GM23338 (cell line): ENCODE results near the gene KDM7A. TPM values are rescaled to one million over a fixed set of nuclear protein-coding genes. Genes with fewer than 3 reads are reported as not detected.

Experiments used
- ATAC-seq: fragments of 200-7000 bp; cut with Tn5 transposase; 3 replicates; pipeline ENCODE4 v1.9.1; 2020
- DNase-seq: peaks from one replicate; pipeline ENCODE4 v3.0.0-alpha.2; 2015; ENCODE audit warnings: low spot score
- H2AFZ ChIP-seq: fragments of 200-600 bp; sonication (generic); 2 replicates; pipeline ENCODE4 v1.8.0; 2016; ENCODE audit warnings: antibody characterized with exemption, mild to moderate bottlenecking, moderate library complexity
- H3F3A ChIP-seq: fragments of 200-600 bp; sonication (generic); replicated peaks from 2 replicates; pipeline ENCODE4 v1.8.0; 2017; ENCODE audit warnings: antibody characterized with exemption, mixed run types, low read depth
- H3K27ac ChIP-seq: fragments of 200-600 bp; sonication (generic); 2 replicates; pipeline ENCODE4 v1.6.1; 2016; ENCODE audit warnings: low read depth
- H3K27me3 ChIP-seq: fragments of 200-600 bp; sonication (generic); 2 replicates; pipeline ENCODE4 v1.8.0; 2016; ENCODE audit warnings: mild to moderate bottlenecking, mixed run types, moderate library complexity; ENCODE audit not compliant: insufficient read depth
- H3K36me3 ChIP-seq: fragments of 200-600 bp; sonication (generic); 2 replicates; pipeline ENCODE4 v1.8.0; 2016; ENCODE audit warnings: mild to moderate bottlenecking; ENCODE audit not compliant: insufficient read depth
- H3K4me1 ChIP-seq: fragments of 200-600 bp; sonication (generic); 2 replicates; pipeline ENCODE4 v1.8.0; 2016; ENCODE audit warnings: mild to moderate bottlenecking, moderate library complexity; ENCODE audit not compliant: insufficient read depth
- H3K4me2 ChIP-seq: fragments of 200-600 bp; sonication (generic); 2 replicates; pipeline ENCODE4 v1.7.1; 2017; ENCODE audit warnings: mixed run types
- H3K4me3 ChIP-seq: fragments of 200-600 bp; sonication (generic); 2 replicates; pipeline ENCODE4 v1.6.1; 2016; ENCODE audit warnings: mixed run types
- H3K79me2 ChIP-seq: fragments of 200-600 bp; sonication (generic); replicated peaks from 2 replicates; pipeline ENCODE4 v1.8.0; 2017; ENCODE audit warnings: mild to moderate bottlenecking; ENCODE audit not compliant: insufficient read depth
- H3K9me2 ChIP-seq: fragments of 200-600 bp; sonication (generic); 2 replicates; pipeline ENCODE4 v1.8.0; 2017; ENCODE audit not compliant: insufficient read depth
- H4K20me1 ChIP-seq: fragments of 200-600 bp; sonication (generic); replicated peaks from 2 replicates; pipeline ENCODE4 v1.8.0; 2017; ENCODE audit warnings: mild to moderate bottlenecking; ENCODE audit not compliant: insufficient read depth
- H3K27ac Mint-ChIP-seq: 2 replicates; pipeline ENCODE4 v1.8.0; 2020; ENCODE audit warnings: inconsistent platforms, mild to moderate bottlenecking, moderate library complexity, mixed read lengths
- H3K27me3 Mint-ChIP-seq: 3 replicates; pipeline ENCODE4 v1.8.0; 2022; ENCODE audit warnings: low read depth, mild to moderate bottlenecking, moderate library complexity, mixed read lengths, inconsistent platforms; ENCODE audit not compliant: insufficient read depth, poor library complexity
- H3K36me3 Mint-ChIP-seq: 3 replicates; pipeline ENCODE4 v1.8.0; 2021; ENCODE audit warnings: low read depth, mild to moderate bottlenecking, inconsistent platforms, moderate library complexity, mixed read lengths
- H3K4me1 Mint-ChIP-seq: 3 replicates; pipeline ENCODE4 v1.8.0; 2020; ENCODE audit warnings: mild to moderate bottlenecking, inconsistent platforms, mixed read lengths
- H3K4me3 Mint-ChIP-seq: 3 replicates; pipeline ENCODE4 v1.8.0; 2021; ENCODE audit warnings: moderate library complexity, mild to moderate bottlenecking, inconsistent platforms, mixed read lengths
- H3K9me3 Mint-ChIP-seq: 3 replicates; pipeline ENCODE4 v1.8.0; 2020; ENCODE audit warnings: moderate library complexity, mild to moderate bottlenecking, inconsistent platforms, mixed read lengths
- CREB1 ChIP-seq: fragments of 250-450 bp; sonication (Bioruptor Pico); IDR thresholded peaks from 2 replicates; pipeline ENCODE4 v1.5.0; 2020; ENCODE audit warnings: low read depth, mild to moderate bottlenecking, moderate library complexity
- EZH2 ChIP-seq: fragments of 200-600 bp; sonication (generic); IDR thresholded peaks from one replicate; pipeline ENCODE4 v1.8.0; 2017; ENCODE audit warnings: antibody characterized with exemption, mild to moderate bottlenecking, low read depth; ENCODE audit not compliant: unreplicated experiment
- NANOG ChIP-seq: IDR thresholded peaks from 2 replicates; pipeline ENCODE4 v1.6.1; 2016; ENCODE audit warnings: antibody characterized with exemption, borderline replicate concordance
- STAT1 ChIP-seq: IDR thresholded peaks from one replicate; pipeline ENCODE4 v1.6.1; 2016; ENCODE audit warnings: antibody characterized with exemption; ENCODE audit not compliant: unreplicated experiment
- ZNF114 ChIP-seq: fragments of 250-450 bp; sonication (Bioruptor Pico); IDR thresholded peaks from 2 replicates; pipeline ENCODE4 v1.5.0; 2020; ENCODE audit warnings: mild to moderate bottlenecking, moderate library complexity
- polyA plus RNA-seq: library from polyadenylated mRNA; unstranded; fragments of >200 nt; fragmentation: Nextera tagmentation; extraction: Ambion mirVana; gene quantifications from 2 replicates; pipeline ENCODE4 v1.2.1, GENCODE V29; 2016
- total RNA-seq: library from RNA; depleted of rRNA; stranded (reverse); fragments of >200 nt; shearing (Covaris generic); gene quantifications from 2 replicates; pipeline ENCODE4 v1.2.3, GENCODE V29; 2014
- TF ChIP-seq, protein P1 (sequence below): IDR thresholded peaks from one replicate; pipeline ENCODE4 v1.6.1; 2018; ENCODE audit warnings: antibody characterized with exemption; ENCODE audit not compliant: unreplicated experiment
- TF ChIP-seq, protein P2 (sequence below), 2 experiments: fragments of 200-600 bp in 1 of 2; sonication (generic) in 1 of 2; conservative IDR thresholded peaks; 2 replicates each; pipeline versions ENCODE4 v1.5.1 to v1.6.1; 2016 to 2017; ENCODE audit warnings: antibody characterized with exemption in 2 of 2, low read depth in 2 of 2, mild to moderate bottlenecking in 2 of 2, moderate library complexity in 1 of 2
- TF ChIP-seq, protein P3 (sequence below): fragments of 250-450 bp; sonication (Bioruptor Pico); IDR thresholded peaks from 2 replicates; pipeline ENCODE4 v1.5.0; 2020; ENCODE audit warnings: mild to moderate bottlenecking, moderate library complexity
- TF ChIP-seq, protein P4 (sequence below): IDR thresholded peaks from 2 replicates; pipeline ENCODE4 v1.6.1; 2016; ENCODE audit warnings: antibody characterized with exemption

The KDM7A gene
- total and polyA plus RNA-seq, 2 experiments from 2014 or later, result 2.3 to 10.8 TPM

DNA sequence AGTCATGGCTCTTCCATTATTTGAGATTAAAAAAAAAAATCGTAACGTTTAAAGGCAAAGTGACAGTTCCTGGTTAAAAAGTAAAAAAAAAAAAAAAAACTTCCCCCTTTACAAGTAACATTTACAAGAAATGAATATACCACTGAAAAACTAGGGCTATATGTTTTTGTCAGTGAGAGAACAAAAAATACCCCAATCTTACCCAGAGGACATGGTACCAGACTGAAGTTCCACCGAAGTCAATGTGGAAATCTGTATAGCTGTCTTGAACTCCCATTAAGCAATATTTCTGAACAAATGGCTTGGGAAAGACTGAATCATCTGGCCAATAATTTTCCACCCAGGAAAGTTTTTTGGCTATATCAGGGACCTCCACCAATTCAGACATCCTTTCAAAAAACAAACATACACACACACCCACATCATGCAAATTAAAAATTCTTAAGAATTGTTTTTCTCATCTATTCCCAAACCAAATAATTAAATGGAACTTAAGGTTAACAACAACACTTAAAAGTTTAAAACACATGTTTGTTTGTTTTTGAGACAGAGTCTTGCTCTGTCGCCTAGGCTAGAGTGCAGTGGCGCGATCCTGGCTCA lies 50.2 kb downstream of the KDM7A start:
- Mint-ChIP-seq H3K9me3 (no peaks in the 10 kb centered on the region), H3K36me3 (peaks cover 9% of the 10 kb centered on the region), H3K27me3 (no peaks in the 10 kb centered on the region), H3K4me1 (no peaks in the 10 kb centered on the region), H3K4me3 (no peak overlapping the region), H3K27ac (no peak overlapping the region)
- Histone ChIP-seq H2AFZ (no peak overlapping the region), H3K9me2 (no peaks in the 10 kb centered on the region), H3K4me2 (no peak overlapping the region), H4K20me1 (no peaks in the 10 kb centered on the region), H3K4me1 (no peaks in the 10 kb centered on the region), H3F3A (no peaks in the 10 kb centered on the region), H3K27ac (no peak overlapping the region), H3K27me3 (no peaks in the 10 kb centered on the region), H3K36me3 (no peaks in the 10 kb centered on the region), H3K79me2 (no peaks in the 10 kb centered on the region), H3K4me3 (no peak overlapping the region)
- DNase-seq (no peak), ATAC-seq (no peak)
- TF ChIP-seq, protein P1, sequence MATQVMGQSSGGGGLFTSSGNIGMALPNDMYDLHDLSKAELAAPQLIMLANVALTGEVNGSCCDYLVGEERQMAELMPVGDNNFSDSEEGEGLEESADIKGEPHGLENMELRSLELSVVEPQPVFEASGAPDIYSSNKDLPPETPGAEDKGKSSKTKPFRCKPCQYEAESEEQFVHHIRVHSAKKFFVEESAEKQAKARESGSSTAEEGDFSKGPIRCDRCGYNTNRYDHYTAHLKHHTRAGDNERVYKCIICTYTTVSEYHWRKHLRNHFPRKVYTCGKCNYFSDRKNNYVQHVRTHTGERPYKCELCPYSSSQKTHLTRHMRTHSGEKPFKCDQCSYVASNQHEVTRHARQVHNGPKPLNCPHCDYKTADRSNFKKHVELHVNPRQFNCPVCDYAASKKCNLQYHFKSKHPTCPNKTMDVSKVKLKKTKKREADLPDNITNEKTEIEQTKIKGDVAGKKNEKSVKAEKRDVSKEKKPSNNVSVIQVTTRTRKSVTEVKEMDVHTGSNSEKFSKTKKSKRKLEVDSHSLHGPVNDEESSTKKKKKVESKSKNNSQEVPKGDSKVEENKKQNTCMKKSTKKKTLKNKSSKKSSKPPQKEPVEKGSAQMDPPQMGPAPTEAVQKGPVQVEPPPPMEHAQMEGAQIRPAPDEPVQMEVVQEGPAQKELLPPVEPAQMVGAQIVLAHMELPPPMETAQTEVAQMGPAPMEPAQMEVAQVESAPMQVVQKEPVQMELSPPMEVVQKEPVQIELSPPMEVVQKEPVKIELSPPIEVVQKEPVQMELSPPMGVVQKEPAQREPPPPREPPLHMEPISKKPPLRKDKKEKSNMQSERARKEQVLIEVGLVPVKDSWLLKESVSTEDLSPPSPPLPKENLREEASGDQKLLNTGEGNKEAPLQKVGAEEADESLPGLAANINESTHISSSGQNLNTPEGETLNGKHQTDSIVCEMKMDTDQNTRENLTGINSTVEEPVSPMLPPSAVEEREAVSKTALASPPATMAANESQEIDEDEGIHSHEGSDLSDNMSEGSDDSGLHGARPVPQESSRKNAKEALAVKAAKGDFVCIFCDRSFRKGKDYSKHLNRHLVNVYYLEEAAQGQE, result no peak

DNA sequence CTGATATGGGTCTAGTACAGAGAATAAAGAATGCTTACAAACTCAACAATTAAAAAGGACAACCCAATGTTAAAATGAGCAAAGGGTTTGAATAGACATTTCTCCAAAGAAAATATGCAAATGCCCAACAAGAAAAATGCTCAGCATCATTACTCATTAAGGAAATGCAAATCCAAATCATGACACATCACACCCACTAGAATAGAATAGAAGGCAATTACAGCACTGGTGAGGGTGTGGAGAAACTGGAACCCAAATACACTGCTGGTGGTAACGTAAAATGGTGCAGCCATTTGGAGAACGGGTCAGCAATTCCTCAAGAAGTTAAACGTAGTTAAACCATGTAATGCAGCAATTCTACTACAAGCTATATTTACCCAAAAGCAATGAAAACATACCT lies 53.8 kb downstream of the KDM7A start:
- no peaks in the 10 kb centered on the region for H3F3A ChIP-seq
- no peak overlapping the region for H3K27ac ChIP-seq
- Mint-ChIP-seq H3K4me1 (no peaks in the 10 kb centered on the region), H3K36me3 (no peaks in the 10 kb centered on the region; the same call in 2 of the 3 replicates), H3K4me3 (no peak overlapping the region), H3K9me3 (no peaks in the 10 kb centered on the region), H3K27ac (no peak overlapping the region), H3K27me3 (no peaks in the 10 kb centered on the region)
- no peak overlapping the region for H3K4me3 ChIP-seq
- H2AFZ ChIP-seq, result no peak overlapping the region
- DNase-seq, result no peak
- no peak for ATAC-seq
- no peaks in the 10 kb centered on the region for H3K9me2 ChIP-seq
- H3K79me2 ChIP-seq, result no peaks in the 10 kb centered on the region
- no peak overlapping the region for H3K4me2 ChIP-seq
- no peaks in the 10 kb centered on the region for H4K20me1 ChIP-seq
- no peaks in the 10 kb centered on the region for H3K36me3 ChIP-seq
- H3K27me3 ChIP-seq, result no peaks in the 10 kb centered on the region
- no peaks in the 10 kb centered on the region for H3K4me1 ChIP-seq
- TF ChIP-seq ZNF114 (CRISPR knock-in tag) (no peak), NANOG (no peak), EZH2 (no peak), STAT1 (no peak), CREB1 (CRISPR knock-in tag) (no peak)
- TF ChIP-seq, protein P2, sequence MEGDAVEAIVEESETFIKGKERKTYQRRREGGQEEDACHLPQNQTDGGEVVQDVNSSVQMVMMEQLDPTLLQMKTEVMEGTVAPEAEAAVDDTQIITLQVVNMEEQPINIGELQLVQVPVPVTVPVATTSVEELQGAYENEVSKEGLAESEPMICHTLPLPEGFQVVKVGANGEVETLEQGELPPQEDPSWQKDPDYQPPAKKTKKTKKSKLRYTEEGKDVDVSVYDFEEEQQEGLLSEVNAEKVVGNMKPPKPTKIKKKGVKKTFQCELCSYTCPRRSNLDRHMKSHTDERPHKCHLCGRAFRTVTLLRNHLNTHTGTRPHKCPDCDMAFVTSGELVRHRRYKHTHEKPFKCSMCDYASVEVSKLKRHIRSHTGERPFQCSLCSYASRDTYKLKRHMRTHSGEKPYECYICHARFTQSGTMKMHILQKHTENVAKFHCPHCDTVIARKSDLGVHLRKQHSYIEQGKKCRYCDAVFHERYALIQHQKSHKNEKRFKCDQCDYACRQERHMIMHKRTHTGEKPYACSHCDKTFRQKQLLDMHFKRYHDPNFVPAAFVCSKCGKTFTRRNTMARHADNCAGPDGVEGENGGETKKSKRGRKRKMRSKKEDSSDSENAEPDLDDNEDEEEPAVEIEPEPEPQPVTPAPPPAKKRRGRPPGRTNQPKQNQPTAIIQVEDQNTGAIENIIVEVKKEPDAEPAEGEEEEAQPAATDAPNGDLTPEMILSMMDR (conservative IDR thresholded peaks at IDR 0.05; ENCODE audit: low read depth in 2 of 2), result no peak
- TF ChIP-seq, protein P3, sequence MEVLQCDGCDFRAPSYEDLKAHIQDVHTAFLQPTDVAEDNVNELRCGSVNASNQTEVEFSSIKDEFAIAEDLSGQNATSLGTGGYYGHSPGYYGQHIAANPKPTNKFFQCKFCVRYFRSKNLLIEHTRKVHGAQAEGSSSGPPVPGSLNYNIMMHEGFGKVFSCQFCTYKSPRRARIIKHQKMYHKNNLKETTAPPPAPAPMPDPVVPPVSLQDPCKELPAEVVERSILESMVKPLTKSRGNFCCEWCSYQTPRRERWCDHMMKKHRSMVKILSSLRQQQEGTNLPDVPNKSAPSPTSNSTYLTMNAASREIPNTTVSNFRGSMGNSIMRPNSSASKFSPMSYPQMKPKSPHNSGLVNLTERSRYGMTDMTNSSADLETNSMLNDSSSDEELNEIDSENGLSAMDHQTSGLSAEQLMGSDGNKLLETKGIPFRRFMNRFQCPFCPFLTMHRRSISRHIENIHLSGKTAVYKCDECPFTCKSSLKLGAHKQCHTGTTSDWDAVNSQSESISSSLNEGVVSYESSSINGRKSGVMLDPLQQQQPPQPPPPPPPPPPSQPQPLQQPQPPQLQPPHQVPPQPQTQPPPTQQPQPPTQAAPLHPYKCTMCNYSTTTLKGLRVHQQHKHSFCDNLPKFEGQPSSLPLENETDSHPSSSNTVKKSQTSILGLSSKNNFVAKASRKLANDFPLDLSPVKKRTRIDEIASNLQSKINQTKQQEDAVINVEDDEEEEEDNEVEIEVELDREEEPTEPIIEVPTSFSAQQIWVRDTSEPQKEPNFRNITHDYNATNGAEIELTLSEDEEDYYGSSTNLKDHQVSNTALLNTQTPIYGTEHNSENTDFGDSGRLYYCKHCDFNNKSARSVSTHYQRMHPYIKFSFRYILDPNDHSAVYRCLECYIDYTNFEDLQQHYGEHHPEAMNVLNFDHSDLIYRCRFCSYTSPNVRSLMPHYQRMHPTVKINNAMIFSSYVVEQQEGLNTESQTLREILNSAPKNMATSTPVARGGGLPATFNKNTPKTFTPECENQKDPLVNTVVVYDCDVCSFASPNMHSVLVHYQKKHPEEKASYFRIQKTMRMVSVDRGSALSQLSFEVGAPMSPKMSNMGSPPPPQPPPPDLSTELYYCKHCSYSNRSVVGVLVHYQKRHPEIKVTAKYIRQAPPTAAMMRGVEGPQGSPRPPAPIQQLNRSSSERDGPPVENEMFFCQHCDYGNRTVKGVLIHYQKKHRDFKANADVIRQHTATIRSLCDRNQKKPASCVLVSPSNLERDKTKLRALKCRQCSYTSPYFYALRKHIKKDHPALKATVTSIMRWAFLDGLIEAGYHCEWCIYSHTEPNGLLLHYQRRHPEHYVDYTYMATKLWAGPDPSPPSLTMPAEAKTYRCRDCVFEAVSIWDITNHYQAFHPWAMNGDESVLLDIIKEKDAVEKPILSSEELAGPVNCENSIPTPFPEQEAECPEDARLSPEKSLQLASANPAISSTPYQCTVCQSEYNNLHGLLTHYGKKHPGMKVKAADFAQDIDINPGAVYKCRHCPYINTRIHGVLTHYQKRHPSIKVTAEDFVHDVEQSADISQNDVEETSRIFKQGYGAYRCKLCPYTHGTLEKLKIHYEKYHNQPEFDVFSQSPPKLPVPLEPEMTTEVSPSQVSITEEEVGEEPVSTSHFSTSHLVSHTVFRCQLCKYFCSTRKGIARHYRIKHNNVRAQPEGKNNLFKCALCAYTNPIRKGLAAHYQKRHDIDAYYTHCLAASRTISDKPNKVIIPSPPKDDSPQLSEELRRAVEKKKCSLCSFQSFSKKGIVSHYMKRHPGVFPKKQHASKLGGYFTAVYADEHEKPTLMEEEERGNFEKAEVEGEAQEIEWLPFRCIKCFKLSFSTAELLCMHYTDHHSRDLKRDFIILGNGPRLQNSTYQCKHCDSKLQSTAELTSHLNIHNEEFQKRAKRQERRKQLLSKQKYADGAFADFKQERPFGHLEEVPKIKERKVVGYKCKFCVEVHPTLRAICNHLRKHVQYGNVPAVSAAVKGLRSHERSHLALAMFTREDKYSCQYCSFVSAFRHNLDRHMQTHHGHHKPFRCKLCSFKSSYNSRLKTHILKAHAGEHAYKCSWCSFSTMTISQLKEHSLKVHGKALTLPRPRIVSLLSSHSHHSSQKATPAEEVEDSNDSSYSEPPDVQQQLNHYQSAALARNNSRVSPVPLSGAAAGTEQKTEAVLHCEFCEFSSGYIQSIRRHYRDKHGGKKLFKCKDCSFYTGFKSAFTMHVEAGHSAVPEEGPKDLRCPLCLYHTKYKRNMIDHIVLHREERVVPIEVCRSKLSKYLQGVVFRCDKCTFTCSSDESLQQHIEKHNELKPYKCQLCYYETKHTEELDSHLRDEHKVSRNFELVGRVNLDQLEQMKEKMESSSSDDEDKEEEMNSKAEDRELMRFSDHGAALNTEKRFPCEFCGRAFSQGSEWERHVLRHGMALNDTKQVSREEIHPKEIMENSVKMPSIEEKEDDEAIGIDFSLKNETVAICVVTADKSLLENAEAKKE (CRISPR knock-in tag), result no peak
- TF ChIP-seq, protein P4, sequence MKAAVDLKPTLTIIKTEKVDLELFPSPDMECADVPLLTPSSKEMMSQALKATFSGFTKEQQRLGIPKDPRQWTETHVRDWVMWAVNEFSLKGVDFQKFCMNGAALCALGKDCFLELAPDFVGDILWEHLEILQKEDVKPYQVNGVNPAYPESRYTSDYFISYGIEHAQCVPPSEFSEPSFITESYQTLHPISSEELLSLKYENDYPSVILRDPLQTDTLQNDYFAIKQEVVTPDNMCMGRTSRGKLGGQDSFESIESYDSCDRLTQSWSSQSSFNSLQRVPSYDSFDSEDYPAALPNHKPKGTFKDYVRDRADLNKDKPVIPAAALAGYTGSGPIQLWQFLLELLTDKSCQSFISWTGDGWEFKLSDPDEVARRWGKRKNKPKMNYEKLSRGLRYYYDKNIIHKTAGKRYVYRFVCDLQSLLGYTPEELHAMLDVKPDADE, result no peak
